Transverse colon (tissue), 4 donors: Measurements from ENCODE around the gene IER5. TPM values are rescaled to one million over a fixed set of nuclear protein-coding genes. Genes with fewer than 3 reads are reported as not detected.

Experiments used
- DNase-seq: peaks from one replicate; pipeline ENCODE4 v3.0.0-alpha.2; 2019
- H3K27ac ChIP-seq, 4 donors: fragments of 200-600 bp; sonication (generic); 2 replicates each; pipeline ENCODE4 v1.5.1; 2016 to 2018; ENCODE audit warnings: inconsistent platforms in 4 of 4
- H3K27me3 ChIP-seq: fragments of 200-600 bp; sonication (generic); 2 replicates; pipeline ENCODE4 v1.5.1; 2017; ENCODE audit warnings: inconsistent platforms
- H3K36me3 ChIP-seq, 4 donors: fragments of 200-600 bp; sonication (generic); 2 replicates each; pipeline ENCODE4 v1.5.1; 2017 to 2019; ENCODE audit warnings: inconsistent platforms in 4 of 4
- H3K4me1 ChIP-seq, 4 donors: fragments of 200-600 bp; sonication (generic); 2 replicates each; pipeline ENCODE4 v1.5.1; 2017 to 2020; ENCODE audit warnings: inconsistent platforms in 4 of 4
- H3K4me3 ChIP-seq, 4 donors: fragments of 200-600 bp; sonication (generic); 1 replicate in 1 of 4; 2 replicates in 3 of 4; pipeline versions ENCODE4 v1.5.1 to v1.6.1; 2017 to 2019; ENCODE audit warnings: inconsistent platforms in 4 of 4
- H3K9me3 ChIP-seq, 2 donors: fragments of 200-600 bp; sonication (generic); 2 replicates each; pipeline ENCODE4 v1.5.1; 2017 to 2019; ENCODE audit warnings: inconsistent platforms in 2 of 2
- EP300 ChIP-seq: sonication (generic); formaldehyde crosslinking; IDR thresholded peaks from one replicate; pipeline ENCODE4 v1.6.1; 2017; ENCODE audit warnings: antibody characterized with exemption, low read depth
- POLR2A ChIP-seq: fragments of 450-650 bp; IDR thresholded peaks from one replicate; pipeline ENCODE4 v1.6.1; 2016; ENCODE audit warnings: antibody characterized with exemption, mild to moderate bottlenecking, moderate library complexity
- POLR2AphosphoS5 ChIP-seq, 3 donors: sonication (generic); formaldehyde crosslinking; IDR thresholded peaks; one replicate each; pipeline ENCODE4 v1.6.1; 2016; ENCODE audit warnings: antibody characterized with exemption in 3 of 3
- WGBS, 2 donors: methylation state at CpG; one replicate each; pipeline ENCODE4 v1.1.5; 2018; ENCODE audit warnings: low coverage in 1 of 2; 5-methylcytosine and 5-hydroxymethylcytosine counted together
- in situ Hi-C, 4 donors: fragments of 200-750 bp; cut with MboI; loops; one replicate each; pipeline versions ENCODE4 v1.15.0 to v1.15.1; 2017; ENCODE audit warnings: low sequenced_read_pairs in 3 of 4, low pct_ligation_motif_present in 1 of 4, low pct_unique_long_range_greater_than_20kb in 1 of 4
- intact Hi-C: fragments of 100-400 bp; cut with DNase I; formaldehyde crosslinking; loops from one replicate; pipeline ENCODE4 v1.15.1; 2023; ENCODE audit warnings: low total_unique reads
- total RNA-seq, 4 donors: library from RNA; depleted of rRNA; stranded (reverse); fragments of >200 nt; gene quantifications; one replicate each; pipeline ENCODE4 v1.1.0, GENCODE V29; 2016
- TF ChIP-seq, protein P1 (sequence below), 5 experiments: fragments of 200-600 bp in 3 of 5; fragments of 450-650 bp in 2 of 5; sonication (generic) in 3 of 5; IDR thresholded peaks; 1 replicate in 2 of 5; 2 replicates in 3 of 5; pipeline ENCODE4 v1.5.1; 2016 to 2017; ENCODE audit warnings: antibody characterized with exemption in 5 of 5, inconsistent platforms in 3 of 5, mild to moderate bottlenecking in 2 of 5, moderate library complexity in 1 of 5

Gene IER5
- total RNA-seq, 4 donors from 2014 or later, result 12.1 to 40.3 (median 16.5) TPM

DNA sequence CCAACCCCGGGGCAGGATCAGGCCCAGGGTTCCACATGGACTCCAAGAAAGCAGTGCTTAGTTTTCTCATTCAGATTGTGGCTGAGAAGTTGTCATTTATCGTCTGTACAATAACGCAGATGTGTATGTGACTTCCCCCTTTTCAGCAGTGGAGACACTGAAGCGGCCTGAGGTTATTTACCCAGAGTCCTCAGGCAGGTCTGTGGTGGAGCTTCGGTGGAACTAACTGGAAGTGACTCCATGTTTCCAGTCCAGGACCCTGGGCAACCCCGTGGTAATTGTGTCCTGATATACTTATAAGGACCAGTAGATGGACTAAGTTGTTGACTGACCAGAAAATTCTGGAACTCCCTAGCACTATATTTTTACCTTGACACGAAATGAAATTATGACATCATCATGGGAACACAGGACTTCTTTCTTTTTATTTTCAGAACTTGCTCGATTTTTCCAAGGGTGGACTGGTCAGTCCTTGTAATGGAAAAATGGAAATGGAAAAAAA lies 1.0 kb upstream of the IER5 start:
- H3K27me3 ChIP-seq, result no peaks in the 10 kb centered on the region
- TF ChIP-seq, protein P1, sequence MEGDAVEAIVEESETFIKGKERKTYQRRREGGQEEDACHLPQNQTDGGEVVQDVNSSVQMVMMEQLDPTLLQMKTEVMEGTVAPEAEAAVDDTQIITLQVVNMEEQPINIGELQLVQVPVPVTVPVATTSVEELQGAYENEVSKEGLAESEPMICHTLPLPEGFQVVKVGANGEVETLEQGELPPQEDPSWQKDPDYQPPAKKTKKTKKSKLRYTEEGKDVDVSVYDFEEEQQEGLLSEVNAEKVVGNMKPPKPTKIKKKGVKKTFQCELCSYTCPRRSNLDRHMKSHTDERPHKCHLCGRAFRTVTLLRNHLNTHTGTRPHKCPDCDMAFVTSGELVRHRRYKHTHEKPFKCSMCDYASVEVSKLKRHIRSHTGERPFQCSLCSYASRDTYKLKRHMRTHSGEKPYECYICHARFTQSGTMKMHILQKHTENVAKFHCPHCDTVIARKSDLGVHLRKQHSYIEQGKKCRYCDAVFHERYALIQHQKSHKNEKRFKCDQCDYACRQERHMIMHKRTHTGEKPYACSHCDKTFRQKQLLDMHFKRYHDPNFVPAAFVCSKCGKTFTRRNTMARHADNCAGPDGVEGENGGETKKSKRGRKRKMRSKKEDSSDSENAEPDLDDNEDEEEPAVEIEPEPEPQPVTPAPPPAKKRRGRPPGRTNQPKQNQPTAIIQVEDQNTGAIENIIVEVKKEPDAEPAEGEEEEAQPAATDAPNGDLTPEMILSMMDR (IDR thresholded peaks at IDR 0.05), result peak in 1 of 5 experiments; percentile 9
- no peak for TF ChIP-seq POLR2AphosphoS5 (IDR thresholded peaks at IDR 0.05)
- no peaks in the 10 kb centered on the region for H3K36me3 ChIP-seq
- intact Hi-C loops (loop anchor here (5.0 kb wide), 2 partner anchors 50 to 55 kb away; no protein-coding TSS in a partner anchor), in situ Hi-C loops (loop anchor here in 2 of 4 donors (10.0 kb wide), 1 partner anchor 57 kb away; no protein-coding TSS in a partner anchor)
- peak overlapping the region in 3 of 4 donors; percentile 96 to 99 (median 97) for H3K27ac ChIP-seq
- no peaks in the 10 kb centered on the region for H3K9me3 ChIP-seq
- H3K4me3 ChIP-seq, result peak overlapping the region in 1 of 4 donors; percentile 96
- peaks cover 11 to 35% (median 19%) of the 10 kb centered on the region in 4 donors for H3K4me1 ChIP-seq
- DNase-seq, result no peak
- 25 to 75% methylated on average over 2 to 8 of the region's 8 CpGs for WGBS, 2 donors

DNA sequence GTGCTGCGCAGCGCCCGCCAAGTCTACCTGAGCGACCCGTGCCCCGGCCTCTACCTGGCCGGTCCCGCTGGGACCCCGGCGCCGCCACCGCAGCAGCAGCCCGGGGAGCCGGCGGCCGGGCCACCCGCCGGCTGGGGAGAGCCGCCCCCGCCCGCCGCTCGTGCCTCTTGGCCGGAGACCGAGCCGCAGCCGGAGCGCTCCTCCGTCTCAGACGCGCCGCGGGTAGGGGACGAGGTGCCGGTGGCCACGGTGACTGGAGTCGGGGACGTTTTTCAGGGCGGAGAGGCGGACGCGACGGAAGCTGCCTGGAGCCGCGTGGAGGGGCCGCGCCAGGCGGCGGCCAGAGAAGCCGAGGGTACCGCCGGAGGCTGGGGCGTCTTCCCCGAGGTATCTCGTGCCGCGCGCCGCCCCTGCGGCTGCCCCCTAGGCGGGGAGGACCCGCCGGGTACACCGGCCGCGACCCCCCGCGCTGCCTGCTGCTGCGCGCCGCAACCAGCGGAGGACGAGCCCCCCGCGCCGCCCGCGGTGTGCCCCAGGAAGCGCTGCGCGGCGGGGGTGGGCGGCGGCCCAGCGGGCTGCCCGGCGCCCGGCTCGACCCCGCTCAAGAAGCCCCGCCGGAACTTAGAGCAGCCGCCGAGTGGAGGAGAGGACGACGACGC lies 646 bp downstream of the IER5 start:
- in situ Hi-C loops, result loop anchor here in 2 of 4 donors (10.0 kb wide), 1 partner anchor 56 kb away; no protein-coding TSS in a partner anchor
- 2% methylated on average over 37 of the region's 97 CpGs; no CpG with 5 or more reads in 1 of the 2 donors for WGBS, 2 donors
- no peak for TF ChIP-seq POLR2A
- TF ChIP-seq, protein P1 (IDR thresholded peaks at IDR 0.05), result no peak
- no peak for TF ChIP-seq EP300
- no peak for TF ChIP-seq POLR2AphosphoS5 (IDR thresholded peaks at IDR 0.05)

DNA sequence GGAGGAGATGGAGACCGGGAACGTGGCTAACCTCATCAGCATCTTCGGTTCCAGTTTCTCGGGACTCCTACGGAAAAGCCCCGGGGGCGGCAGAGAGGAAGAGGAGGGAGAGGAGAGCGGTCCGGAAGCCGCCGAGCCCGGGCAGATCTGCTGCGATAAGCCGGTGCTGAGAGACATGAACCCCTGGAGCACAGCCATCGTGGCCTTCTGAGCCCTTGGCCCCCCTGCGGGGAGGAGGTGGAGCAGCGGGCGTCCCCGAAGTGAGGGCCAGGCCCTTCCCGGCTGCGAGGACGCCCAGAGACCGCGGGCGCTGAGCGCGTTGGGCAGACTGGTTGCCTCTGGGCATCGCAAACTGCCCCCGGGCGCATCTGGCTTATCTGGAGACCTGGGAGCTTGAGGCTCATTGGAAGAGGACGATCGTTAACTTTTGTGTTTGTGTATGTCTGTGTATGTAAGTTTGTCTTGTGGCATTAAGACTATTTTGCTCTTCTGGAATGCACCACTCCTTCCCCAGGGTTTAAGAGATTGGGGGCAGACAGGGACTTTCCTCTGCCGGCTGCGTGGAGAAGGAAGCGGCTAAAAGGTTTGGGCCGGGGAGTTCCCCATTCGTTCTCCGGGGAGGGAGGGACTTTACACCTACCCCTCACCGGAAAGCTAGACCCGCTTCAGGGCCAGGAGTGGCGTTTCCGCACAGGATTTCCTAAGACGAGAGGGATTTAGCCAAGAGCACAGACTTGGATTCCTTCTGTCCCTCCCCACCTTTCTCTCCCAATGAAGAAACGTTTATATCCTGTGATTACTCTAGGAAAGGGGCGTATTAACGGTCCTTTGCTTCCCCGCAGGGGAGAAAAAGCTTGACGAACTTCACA lies 1.4 kb downstream of the IER5 start:
- intact Hi-C loops (loop anchor here (2.0 to 5.0 kb wide), 4 partner anchors 15 to 67 kb away; partner anchors contain the start of gene STX6), in situ Hi-C loops (loop anchor here in 3 of 4 donors (5.0 to 10.0 kb wide), 2 partner anchors 55 to 57 kb away; no protein-coding TSS in a partner anchor)
- H3K4me3 ChIP-seq, result peak overlapping the region; percentile 48 to 96 (median 94)
- peak; percentile 77 for DNase-seq
- peaks cover 22 to 58% (median 32%) of the 10 kb centered on the region in 4 donors for H3K4me1 ChIP-seq
- no peaks in the 10 kb centered on the region for H3K9me3 ChIP-seq
- 0% methylated on average over 4 to 48 of the region's 48 CpGs for WGBS, 2 donors
- H3K27ac ChIP-seq, result peak overlapping the region; percentile 93 to 99 (median 96)
- no peaks in the 10 kb centered on the region for H3K27me3 ChIP-seq
- no peaks in the 10 kb centered on the region for H3K36me3 ChIP-seq
- no peak for TF ChIP-seq EP300
- peak; percentile 79 to 88 (median 82) for TF ChIP-seq POLR2AphosphoS5 (IDR thresholded peaks at IDR 0.05)
- TF ChIP-seq, protein P1 (IDR thresholded peaks at IDR 0.05), result peak in 2 of 5 experiments; percentile 19 to 24
- TF ChIP-seq POLR2A, result peak; percentile 77

More for the DNA sequence above, 646 bp downstream of the IER5 start:
- Histone ChIP-seq H3K27ac (peak overlapping the region; percentile 93 to 99 (median 96)), H3K9me3 (no peaks in the 10 kb centered on the region), H3K4me3 (peak overlapping the region; percentile 48 to 96 (median 94)), H3K4me1 (peaks cover 14 to 52% (median 32%) of the 10 kb centered on the region in 4 donors), H3K36me3 (no peaks in the 10 kb centered on the region), H3K27me3 (no peaks in the 10 kb centered on the region)
- intact Hi-C loops, result loop anchor here (2.0 to 5.0 kb wide), 4 partner anchors 16 to 66 kb away; partner anchors contain the start of gene STX6
- DNase-seq, result peak; percentile 39
